Measurements from ENCODE around the gene KLRC3.
"Not testable (repeated sequence)": the region's sequence is repeated elsewhere in the genome, so short reads cannot be mapped to it uniquely, and the experiment has no call there.

Gene KLRC3

GRCh38 chr12:10420334-10420733, at the start of gene KLRC3:
Gene KLRC3, minus strand, starts transcription at chr12:10420595. Its CDS starts 45 bp downstream, at chr12:10420550.
- in situ Hi-C loops (cut with MboI; ENCODE audit: low sequenced_read_pairs, unreplicated experiment); DNase-seq (ENCODE audit: low spot score): not testable (repeated sequence)

GRCh38 chr12:10469701-10470100, 49.3 kb upstream of the KLRC3 start:
- in situ Hi-C loops (cut with MboI; ENCODE audit: low sequenced_read_pairs, unreplicated experiment), result no loop called here

GRCh38 chr12:10466311-10466710, 45.9 kb upstream of the KLRC3 start:
- DNase-seq (ENCODE audit: low spot score), result no peak
- in situ Hi-C loops (cut with MboI; ENCODE audit: low sequenced_read_pairs, unreplicated experiment), result no loop called here
- TF ChIP-seq CTCF (IDR thresholded peaks at IDR 0.05; ENCODE audit: borderline replicate concordance, control extremely low read depth, extremely low read depth, insufficient read depth, missing control alignments), result no peak

More at GRCh38 chr12:10469701-10470100, 49.3 kb upstream of the KLRC3 start:
- DNase-seq (ENCODE audit: low spot score), result no peak
- TF ChIP-seq CTCF (IDR thresholded peaks at IDR 0.05; ENCODE audit: borderline replicate concordance, control extremely low read depth, extremely low read depth, insufficient read depth, missing control alignments), result no peak

GRCh38 chr12:10457760-10458159, 37.4 kb upstream of the KLRC3 start:
- no peak for DNase-seq (ENCODE audit: low spot score)
- in situ Hi-C loops (cut with MboI; ENCODE audit: low sequenced_read_pairs, unreplicated experiment), result no loop called here
- no peak for TF ChIP-seq CTCF (IDR thresholded peaks at IDR 0.05; ENCODE audit: borderline replicate concordance, control extremely low read depth, extremely low read depth, insufficient read depth, missing control alignments)

GRCh38 chr12:10456856-10457255, 36.5 kb upstream of the KLRC3 start:
- no peak for DNase-seq (ENCODE audit: low spot score)
- in situ Hi-C loops (cut with MboI; ENCODE audit: low sequenced_read_pairs, unreplicated experiment), result no loop called here
- TF ChIP-seq CTCF (IDR thresholded peaks at IDR 0.05; ENCODE audit: borderline replicate concordance, control extremely low read depth, extremely low read depth, insufficient read depth, missing control alignments), result no peak

- in situ Hi-C loops (cut with MboI; ENCODE audit: low sequenced_read_pairs, unreplicated experiment), result no loop called here
- DNase-seq (ENCODE audit: low spot score), result no peak
- TF ChIP-seq CTCF (IDR thresholded peaks at IDR 0.05; ENCODE audit: borderline replicate concordance, control extremely low read depth, extremely low read depth, insufficient read depth, missing control alignments), result no peak
Observed at GRCh38 chr12:10455766-10456165, 35.4 kb upstream of the KLRC3 start.

GRCh38 chr12:10454531-10454930, 34.1 kb upstream of the KLRC3 start:
- in situ Hi-C loops (cut with MboI; ENCODE audit: low sequenced_read_pairs, unreplicated experiment), result no loop called here
- no peak for TF ChIP-seq CTCF (IDR thresholded peaks at IDR 0.05; ENCODE audit: borderline replicate concordance, control extremely low read depth, extremely low read depth, insufficient read depth, missing control alignments)
- no peak for DNase-seq (ENCODE audit: low spot score)
